HL-60 (cell line): ENCODE data around the gene MBNL3.

Experiments
- POLR2AphosphoS5 ChIP-seq: IDR thresholded peaks from 2 replicates; pipeline ENCODE4 v1.6.1; 2012; ENCODE audit warnings: low read depth
- SPI1 ChIP-seq: IDR thresholded peaks from 2 replicates; pipeline ENCODE4 v1.6.1; 2012; ENCODE audit warnings: low read depth, mild to moderate bottlenecking, borderline replicate concordance
- TF ChIP-seq, protein P1 (sequence below): IDR thresholded peaks from one replicate; pipeline ENCODE4 v1.5.1; 2011; ENCODE audit warnings: low read length, control low read depth, inconsistent platforms; ENCODE audit not compliant: insufficient read depth
- TF ChIP-seq, protein P2 (sequence below): IDR thresholded peaks from 2 replicates; pipeline ENCODE4 v1.6.1; 2012; ENCODE audit warnings: low read depth; ENCODE audit not compliant: insufficient replicate concordance

DNA sequence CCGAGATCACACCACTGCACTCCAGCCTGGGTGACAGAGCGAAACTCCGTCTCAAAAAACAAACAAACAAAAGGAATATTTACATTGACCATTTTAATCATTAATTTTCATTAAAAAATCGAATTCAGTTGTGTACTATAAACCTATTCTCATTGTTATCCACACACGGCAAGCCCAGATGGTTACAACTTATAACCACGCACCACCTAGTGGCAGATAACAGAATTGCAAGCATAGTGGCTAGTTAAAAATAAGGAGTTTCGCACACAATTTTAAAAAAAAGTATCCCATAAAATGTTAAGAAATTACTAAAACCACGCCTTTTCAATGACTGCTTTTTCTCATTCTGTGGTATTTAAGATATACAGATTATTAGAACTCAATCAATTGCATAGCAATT lies 25.4 kb downstream of the MBNL3 start:
- TF ChIP-seq SPI1 (no peak), POLR2AphosphoS5 (no peak)
- TF ChIP-seq, protein P1, sequence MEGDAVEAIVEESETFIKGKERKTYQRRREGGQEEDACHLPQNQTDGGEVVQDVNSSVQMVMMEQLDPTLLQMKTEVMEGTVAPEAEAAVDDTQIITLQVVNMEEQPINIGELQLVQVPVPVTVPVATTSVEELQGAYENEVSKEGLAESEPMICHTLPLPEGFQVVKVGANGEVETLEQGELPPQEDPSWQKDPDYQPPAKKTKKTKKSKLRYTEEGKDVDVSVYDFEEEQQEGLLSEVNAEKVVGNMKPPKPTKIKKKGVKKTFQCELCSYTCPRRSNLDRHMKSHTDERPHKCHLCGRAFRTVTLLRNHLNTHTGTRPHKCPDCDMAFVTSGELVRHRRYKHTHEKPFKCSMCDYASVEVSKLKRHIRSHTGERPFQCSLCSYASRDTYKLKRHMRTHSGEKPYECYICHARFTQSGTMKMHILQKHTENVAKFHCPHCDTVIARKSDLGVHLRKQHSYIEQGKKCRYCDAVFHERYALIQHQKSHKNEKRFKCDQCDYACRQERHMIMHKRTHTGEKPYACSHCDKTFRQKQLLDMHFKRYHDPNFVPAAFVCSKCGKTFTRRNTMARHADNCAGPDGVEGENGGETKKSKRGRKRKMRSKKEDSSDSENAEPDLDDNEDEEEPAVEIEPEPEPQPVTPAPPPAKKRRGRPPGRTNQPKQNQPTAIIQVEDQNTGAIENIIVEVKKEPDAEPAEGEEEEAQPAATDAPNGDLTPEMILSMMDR = peak; percentile 18
- TF ChIP-seq, protein P2, sequence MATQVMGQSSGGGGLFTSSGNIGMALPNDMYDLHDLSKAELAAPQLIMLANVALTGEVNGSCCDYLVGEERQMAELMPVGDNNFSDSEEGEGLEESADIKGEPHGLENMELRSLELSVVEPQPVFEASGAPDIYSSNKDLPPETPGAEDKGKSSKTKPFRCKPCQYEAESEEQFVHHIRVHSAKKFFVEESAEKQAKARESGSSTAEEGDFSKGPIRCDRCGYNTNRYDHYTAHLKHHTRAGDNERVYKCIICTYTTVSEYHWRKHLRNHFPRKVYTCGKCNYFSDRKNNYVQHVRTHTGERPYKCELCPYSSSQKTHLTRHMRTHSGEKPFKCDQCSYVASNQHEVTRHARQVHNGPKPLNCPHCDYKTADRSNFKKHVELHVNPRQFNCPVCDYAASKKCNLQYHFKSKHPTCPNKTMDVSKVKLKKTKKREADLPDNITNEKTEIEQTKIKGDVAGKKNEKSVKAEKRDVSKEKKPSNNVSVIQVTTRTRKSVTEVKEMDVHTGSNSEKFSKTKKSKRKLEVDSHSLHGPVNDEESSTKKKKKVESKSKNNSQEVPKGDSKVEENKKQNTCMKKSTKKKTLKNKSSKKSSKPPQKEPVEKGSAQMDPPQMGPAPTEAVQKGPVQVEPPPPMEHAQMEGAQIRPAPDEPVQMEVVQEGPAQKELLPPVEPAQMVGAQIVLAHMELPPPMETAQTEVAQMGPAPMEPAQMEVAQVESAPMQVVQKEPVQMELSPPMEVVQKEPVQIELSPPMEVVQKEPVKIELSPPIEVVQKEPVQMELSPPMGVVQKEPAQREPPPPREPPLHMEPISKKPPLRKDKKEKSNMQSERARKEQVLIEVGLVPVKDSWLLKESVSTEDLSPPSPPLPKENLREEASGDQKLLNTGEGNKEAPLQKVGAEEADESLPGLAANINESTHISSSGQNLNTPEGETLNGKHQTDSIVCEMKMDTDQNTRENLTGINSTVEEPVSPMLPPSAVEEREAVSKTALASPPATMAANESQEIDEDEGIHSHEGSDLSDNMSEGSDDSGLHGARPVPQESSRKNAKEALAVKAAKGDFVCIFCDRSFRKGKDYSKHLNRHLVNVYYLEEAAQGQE = no peak
